ENCODE data around the gene PNPLA1. TPM values are rescaled to one million over a fixed set of nuclear protein-coding genes. Genes with fewer than 3 reads are reported as not detected.
"Not testable (repeated sequence)": the region's sequence is repeated elsewhere in the genome, so short reads cannot be mapped to it uniquely, and the experiment has no call there.

The PNPLA1 gene
- total RNA-seq, 1 donor from 2014 or later: not detected

GRCh38 chr6:36336208-36336710, 66.4 kb downstream of the PNPLA1 start:
- TF ChIP-seq, protein P1, sequence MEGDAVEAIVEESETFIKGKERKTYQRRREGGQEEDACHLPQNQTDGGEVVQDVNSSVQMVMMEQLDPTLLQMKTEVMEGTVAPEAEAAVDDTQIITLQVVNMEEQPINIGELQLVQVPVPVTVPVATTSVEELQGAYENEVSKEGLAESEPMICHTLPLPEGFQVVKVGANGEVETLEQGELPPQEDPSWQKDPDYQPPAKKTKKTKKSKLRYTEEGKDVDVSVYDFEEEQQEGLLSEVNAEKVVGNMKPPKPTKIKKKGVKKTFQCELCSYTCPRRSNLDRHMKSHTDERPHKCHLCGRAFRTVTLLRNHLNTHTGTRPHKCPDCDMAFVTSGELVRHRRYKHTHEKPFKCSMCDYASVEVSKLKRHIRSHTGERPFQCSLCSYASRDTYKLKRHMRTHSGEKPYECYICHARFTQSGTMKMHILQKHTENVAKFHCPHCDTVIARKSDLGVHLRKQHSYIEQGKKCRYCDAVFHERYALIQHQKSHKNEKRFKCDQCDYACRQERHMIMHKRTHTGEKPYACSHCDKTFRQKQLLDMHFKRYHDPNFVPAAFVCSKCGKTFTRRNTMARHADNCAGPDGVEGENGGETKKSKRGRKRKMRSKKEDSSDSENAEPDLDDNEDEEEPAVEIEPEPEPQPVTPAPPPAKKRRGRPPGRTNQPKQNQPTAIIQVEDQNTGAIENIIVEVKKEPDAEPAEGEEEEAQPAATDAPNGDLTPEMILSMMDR (IDR thresholded peaks at IDR 0.05): no peak
- POLR2A ChIA-PET: interaction anchor here (1.3 kb wide), 1 partner anchor 139 kb away, joined by 3 read pairs; the partner anchor contains the start of gene BRPF3
- CTCF ChIA-PET: interaction anchor here (1.1 to 1.9 kb wide), 3 partner anchors 11 to 34 kb away, joined by 3 to 5 read pairs (median 4); no protein-coding TSS in a partner anchor

GRCh38 chr6:36336779-36337241, 67.0 kb downstream of the PNPLA1 start, which contains the start of gene BNIP5:
Gene BNIP5 (minus strand): TSS chr6:36336888. CDS start chr6:36330690, 6,198 bp downstream.
- POLR2A ChIA-PET: interaction anchor here (1.3 kb wide), 1 partner anchor 140 kb away, joined by 3 read pairs; the partner anchor contains the start of gene BRPF3
- CTCF ChIA-PET: interaction anchor here (1.1 to 1.9 kb wide), 3 partner anchors 11 to 34 kb away, joined by 3 to 5 read pairs (median 4); no protein-coding TSS in a partner anchor
- peaks cover 23% of the 10 kb centered on the region for H3K27me3 Mint-ChIP-seq
- TF ChIP-seq, protein P1 (IDR thresholded peaks at IDR 0.05): no peak
- DNase-seq: no peak
- peak; percentile 49 for ATAC-seq (ENCODE audit: low read depth)
- peak within 1 kb of the TSS; percentile 22 for H3K4me3 Mint-ChIP-seq
- H3K9me3 Mint-ChIP-seq: no peaks in the 10 kb centered on the region
- intact Hi-C loops (cut with micrococcal nuclease): no loop called here
- H3K4me1 Mint-ChIP-seq: peaks cover 28% of the 10 kb centered on the region
- H3K27ac Mint-ChIP-seq: peak within 1 kb of the TSS; percentile 62
- H3K36me3 Mint-ChIP-seq (ENCODE audit: low read depth): no peaks in the 10 kb centered on the region

More at GRCh38 chr6:36336208-36336710, 66.4 kb downstream of the PNPLA1 start:
- no peak for ATAC-seq (ENCODE audit: low read depth)
- H3K9me3 Mint-ChIP-seq: no peaks in the 10 kb centered on the region
- no peaks in the 10 kb centered on the region for H3K36me3 Mint-ChIP-seq (ENCODE audit: low read depth)
- H3K27ac Mint-ChIP-seq: no peak overlapping the region
- H3K4me3 Mint-ChIP-seq: no peak overlapping the region
- peaks cover 28% of the 10 kb centered on the region for H3K4me1 Mint-ChIP-seq
- H3K27me3 Mint-ChIP-seq: peaks cover 23% of the 10 kb centered on the region
- no peak for DNase-seq
- intact Hi-C loops (cut with micrococcal nuclease): no loop called here

DNA sequence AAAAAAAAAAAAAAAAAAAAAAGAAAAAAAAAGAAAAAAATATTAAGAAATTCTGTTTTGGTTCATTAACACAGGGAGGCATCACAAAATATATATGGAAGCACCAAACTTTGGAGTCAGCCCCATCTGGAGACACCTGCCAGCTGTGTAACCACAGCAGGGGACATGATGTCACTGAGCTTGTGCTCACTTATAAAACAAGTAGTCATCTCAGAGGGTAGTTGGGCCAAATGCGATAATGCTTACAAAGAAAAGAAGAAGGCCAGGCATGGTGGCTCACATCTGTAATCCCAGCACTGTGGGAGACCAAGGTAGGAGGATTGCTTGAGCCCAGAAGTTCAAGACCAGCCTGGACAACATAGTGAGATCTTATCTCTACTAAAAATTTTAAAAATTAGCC, 68.0 kb downstream of the PNPLA1 start:
- POLR2A ChIA-PET: interaction anchor here (0.6 kb wide), 1 partner anchor 116 kb away, joined by 3 read pairs; no protein-coding TSS in a partner anchor
- intact Hi-C loops (cut with micrococcal nuclease): no loop called here
- no peak overlapping the region for H3K27ac Mint-ChIP-seq
- DNase-seq (no peak), ATAC-seq (ENCODE audit: low read depth) (no peak)
- H3K4me3 Mint-ChIP-seq: no peak overlapping the region
- no peaks in the 10 kb centered on the region for H3K36me3 Mint-ChIP-seq (ENCODE audit: low read depth)
- TF ChIP-seq, protein P1 (IDR thresholded peaks at IDR 0.05): no peak
- H3K9me3 Mint-ChIP-seq: no peaks in the 10 kb centered on the region
- H3K27me3 Mint-ChIP-seq: peaks cover 23% of the 10 kb centered on the region
- peaks cover 28% of the 10 kb centered on the region for H3K4me1 Mint-ChIP-seq
- CTCF ChIA-PET: interaction anchor here (1.3 to 1.9 kb wide), 3 partner anchors 15 to 35 kb away, joined by 3 to 5 read pairs (median 4); no protein-coding TSS in a partner anchor

DNA sequence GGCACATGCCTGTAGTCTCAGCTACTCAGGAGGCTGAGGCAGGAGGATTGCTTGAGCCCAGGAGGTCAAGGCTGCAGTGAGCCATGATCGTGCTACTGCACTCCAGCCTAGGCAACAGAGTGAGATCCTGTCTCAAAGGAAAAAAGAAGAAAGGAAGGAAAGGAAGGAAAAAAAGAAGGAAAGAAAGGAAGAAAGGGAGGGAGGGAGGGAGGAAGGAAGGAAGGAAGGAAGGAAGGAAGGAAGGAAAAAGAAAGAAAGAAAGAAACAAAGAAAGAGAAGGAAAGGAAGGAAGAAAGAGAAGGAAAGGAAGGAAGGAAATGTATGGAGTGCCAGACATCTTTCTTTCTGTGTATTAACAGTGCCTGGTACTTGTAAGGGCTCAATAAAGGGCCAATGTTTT, 68.4 kb downstream of the PNPLA1 start:
- ATAC-seq (ENCODE audit: low read depth); H3K27ac Mint-ChIP-seq; H3K36me3 Mint-ChIP-seq (ENCODE audit: low read depth); H3K4me3 Mint-ChIP-seq; H3K9me3 Mint-ChIP-seq; DNase-seq; intact Hi-C loops (cut with micrococcal nuclease): not testable (repeated sequence)
- peaks cover 28% of the 10 kb centered on the region for H3K4me1 Mint-ChIP-seq
- H3K27me3 Mint-ChIP-seq: peaks cover 23% of the 10 kb centered on the region
- ChIA-PET POLR2A (interaction anchor here (0.6 kb wide), 1 partner anchor 115 kb away, joined by 3 read pairs; no protein-coding TSS in a partner anchor), CTCF (interaction anchor here (1.3 kb wide), 1 partner anchor 15 kb away, joined by 3 read pairs; no protein-coding TSS in a partner anchor)

- Mint-ChIP-seq H3K4me1 (peaks cover 28% of the 10 kb centered on the region), H3K27ac (no peak overlapping the region), H3K4me3 (no peak overlapping the region), H3K36me3 (ENCODE audit: low read depth) (no peaks in the 10 kb centered on the region), H3K27me3 (peaks cover 21% of the 10 kb centered on the region), H3K9me3 (no peaks in the 10 kb centered on the region)
- intact Hi-C loops (cut with micrococcal nuclease): no loop called here
- TF ChIP-seq, protein P1 (IDR thresholded peaks at IDR 0.05): no peak
- POLR2A ChIA-PET: no interaction called here
- CTCF ChIA-PET: interaction anchor here (4.3 kb wide), 1 partner anchor 21 kb away, joined by 30 read pairs; no protein-coding TSS in a partner anchor
- DNase-seq (no peak), ATAC-seq (ENCODE audit: low read depth) (no peak)
Observed at GRCh38 chr6:36339146-36339545, 69.3 kb downstream of the PNPLA1 start.
